ENCODE measurements around the gene TCN2. TPM values are rescaled to one million over a fixed set of nuclear protein-coding genes. Genes with fewer than 3 reads are reported as not detected.
"Not testable (repeated sequence)": the region's sequence is repeated elsewhere in the genome, so short reads cannot be mapped to it uniquely, and the experiment has no call there.

TCN2 gene
- total RNA-seq, 1 experiment from 2014 or later, result 11.5 TPM

- Histone ChIP-seq H3K4me2 (no peak overlapping the region), H3F3A (ENCODE audit: insufficient read depth, low read depth) (no peaks in the 10 kb centered on the region), H3K27me3 (ENCODE audit: insufficient read depth, low read depth) (no peaks in the 10 kb centered on the region), H3K4me1 (replicated peaks; ENCODE audit: insufficient read depth) (0 out of 2 replicates have a peak, but pooled peaks cover 5% of the 10 kb centered on the region), H2AFZ (no peak overlapping the region), H3K79me2 (ENCODE audit: low read depth) (no peaks in the 10 kb centered on the region), H3K9me3 (ENCODE audit: insufficient read depth, low read depth) (no peaks in the 10 kb centered on the region), H3K27ac (no peak overlapping the region), H3K36me3 (ENCODE audit: low read depth) (no peaks in the 10 kb centered on the region), H3K4me3 (no peak overlapping the region), H4K20me1 (ENCODE audit: insufficient read depth) (no peaks in the 10 kb centered on the region), H3K9me2 (ENCODE audit: insufficient read depth) (no peaks in the 10 kb centered on the region)
- TF ChIP-seq CTCF (conservative IDR thresholded peaks at IDR 0.05) (no peak), EZH2 (IDR thresholded peaks at IDR 0.05; ENCODE audit: low read depth) (no peak)
- intact Hi-C loops (cut with micrococcal nuclease; ENCODE audit: unreplicated experiment), result no loop called here
- no peak for DNase-seq
- BruUV-seq (replicated peaks), result no TSS peak
- CTCF ChIA-PET, result no interaction called here
- POLR2A ChIA-PET (ENCODE audit: unreplicated experiment), result no interaction called here
These were observed 66.2 kb downstream of the TCN2 start for GRCh38 chr22:30673136-30673535.

- no peaks in the 10 kb centered on the region for H3K9me2 ChIP-seq (ENCODE audit: insufficient read depth)
- no peak overlapping the region for H2AFZ ChIP-seq
- H3K79me2 ChIP-seq (ENCODE audit: low read depth), result no peaks in the 10 kb centered on the region
- no peaks in the 10 kb centered on the region for H3K9me3 ChIP-seq (ENCODE audit: insufficient read depth, low read depth)
- H3K36me3 ChIP-seq (ENCODE audit: low read depth), result no peaks in the 10 kb centered on the region
- H3K27me3 ChIP-seq (ENCODE audit: insufficient read depth, low read depth), result no peaks in the 10 kb centered on the region
- no TSS peak for BruUV-seq (replicated peaks)
- DNase-seq, result no peak
- TF ChIP-seq EZH2 (IDR thresholded peaks at IDR 0.05; ENCODE audit: low read depth) (no peak), CTCF (conservative IDR thresholded peaks at IDR 0.05) (no peak)
- ChIA-PET POLR2A (ENCODE audit: unreplicated experiment) (no interaction called here), CTCF (no interaction called here)
- H4K20me1 ChIP-seq (ENCODE audit: insufficient read depth), result no peaks in the 10 kb centered on the region
- H3K4me1 ChIP-seq (replicated peaks; ENCODE audit: insufficient read depth), result no peaks in the 10 kb centered on the region
- no peak overlapping the region for H3K4me3 ChIP-seq
- no peak overlapping the region for H3K4me2 ChIP-seq
- no peak overlapping the region for H3K27ac ChIP-seq
- H3F3A ChIP-seq (ENCODE audit: insufficient read depth, low read depth), result no peaks in the 10 kb centered on the region
- intact Hi-C loops (cut with micrococcal nuclease; ENCODE audit: unreplicated experiment), result no loop called here
These were observed 67.5 kb downstream of the TCN2 start for GRCh38 chr22:30674482-30674881.

- no TSS peak for BruUV-seq (replicated peaks)
These were observed 68.5 kb downstream of the TCN2 start for GRCh38 chr22:30675436-30675835.

GRCh38 chr22:30676565-30676964 lies 69.6 kb downstream of the TCN2 start:
- BruUV-seq (replicated peaks); POLR2A ChIA-PET (ENCODE audit: unreplicated experiment); DNase-seq; H3F3A ChIP-seq (ENCODE audit: insufficient read depth, low read depth); H2AFZ ChIP-seq; H3K9me2 ChIP-seq (ENCODE audit: insufficient read depth); H3K9me3 ChIP-seq (ENCODE audit: insufficient read depth, low read depth); H3K4me2 ChIP-seq; CTCF ChIA-PET; H3K79me2 ChIP-seq (ENCODE audit: low read depth); H4K20me1 ChIP-seq (ENCODE audit: insufficient read depth); H3K36me3 ChIP-seq (ENCODE audit: low read depth); H3K4me3 ChIP-seq; intact Hi-C loops (cut with micrococcal nuclease; ENCODE audit: unreplicated experiment); H3K27me3 ChIP-seq (ENCODE audit: insufficient read depth, low read depth); H3K4me1 ChIP-seq (replicated peaks; ENCODE audit: insufficient read depth); H3K27ac ChIP-seq: not testable (repeated sequence)

More at GRCh38 chr22:30675436-30675835, 68.5 kb downstream of the TCN2 start:
- no peak overlapping the region for H3K4me2 ChIP-seq
- no peak overlapping the region for H3K4me3 ChIP-seq
- ChIA-PET CTCF (no interaction called here), POLR2A (ENCODE audit: unreplicated experiment) (no interaction called here)
- DNase-seq, result no peak
- TF ChIP-seq CTCF (conservative IDR thresholded peaks at IDR 0.05) (no peak), EZH2 (IDR thresholded peaks at IDR 0.05; ENCODE audit: low read depth) (no peak)
- intact Hi-C loops (cut with micrococcal nuclease; ENCODE audit: unreplicated experiment), result no loop called here
- no peaks in the 10 kb centered on the region for H3K79me2 ChIP-seq (ENCODE audit: low read depth)
- H4K20me1 ChIP-seq (ENCODE audit: insufficient read depth), result no peaks in the 10 kb centered on the region
- H3K27ac ChIP-seq, result no peak overlapping the region
- no peaks in the 10 kb centered on the region for H3K36me3 ChIP-seq (ENCODE audit: low read depth)
- no peaks in the 10 kb centered on the region for H3K9me2 ChIP-seq (ENCODE audit: insufficient read depth)
- H3K4me1 ChIP-seq (replicated peaks; ENCODE audit: insufficient read depth), result no peaks in the 10 kb centered on the region
- H3F3A ChIP-seq (ENCODE audit: insufficient read depth, low read depth), result no peaks in the 10 kb centered on the region
- H2AFZ ChIP-seq, result no peak overlapping the region
- H3K27me3 ChIP-seq (ENCODE audit: insufficient read depth, low read depth), result no peaks in the 10 kb centered on the region
- no peaks in the 10 kb centered on the region for H3K9me3 ChIP-seq (ENCODE audit: insufficient read depth, low read depth)
